Measurements from ENCODE around the gene CFAP97.

CFAP97 gene

GRCh38 chr4:185196437-185196836, 7.4 kb downstream of the CFAP97 start:
- Histone ChIP-seq H3K4me3 (IDR thresholded peaks at IDR 0.05; ENCODE audit: insufficient read depth, low read depth, low read length) (no peak overlapping the region), H3K27me3 (ENCODE audit: insufficient read depth, low read depth) (no peaks in the 10 kb centered on the region), H3K4me1 (ENCODE audit: low read depth, poor library complexity, severe bottlenecking) (peaks cover 8% of the 10 kb centered on the region), H2AFZ (ENCODE audit: low read depth) (no peak overlapping the region), H3K4me2 (no peak overlapping the region), H3K36me3 (ENCODE audit: insufficient read depth) (no peaks in the 10 kb centered on the region), H3K79me2 (ENCODE audit: insufficient read depth, low read depth) (peaks cover 28% of the 10 kb centered on the region), H4K20me1 (ENCODE audit: insufficient read depth) (no peaks in the 10 kb centered on the region), H3K27ac (no peak overlapping the region), H3K9ac (no peak overlapping the region)
- TF ChIP-seq CTCF (conservative IDR thresholded peaks at IDR 0.05; ENCODE audit: low read depth, low read length): no peak

- peaks cover 17% of the 10 kb centered on the region; the same call in 1 of the 2 replicates for H3K79me2 ChIP-seq (ENCODE audit: insufficient read depth, low read depth)
Observed at GRCh38 chr4:185194924-185195888, 8.6 kb downstream of the CFAP97 start.

GRCh38 chr4:185192059-185192458, 11.7 kb downstream of the CFAP97 start:
- Histone ChIP-seq H3K9ac (no peak overlapping the region), H3K36me3 (ENCODE audit: insufficient read depth) (0 out of 2 replicates have a peak, but pooled peaks cover 5% of the 10 kb centered on the region), H3K4me2 (no peak overlapping the region), H3K4me3 (IDR thresholded peaks at IDR 0.05; ENCODE audit: insufficient read depth, low read depth, low read length) (no peak overlapping the region), H2AFZ (ENCODE audit: low read depth) (no peak overlapping the region), H3K4me1 (ENCODE audit: low read depth, poor library complexity, severe bottlenecking) (peaks cover 8% of the 10 kb centered on the region), H3K27ac (no peak overlapping the region), H3K27me3 (ENCODE audit: insufficient read depth, low read depth) (no peaks in the 10 kb centered on the region), H3K79me2 (ENCODE audit: insufficient read depth, low read depth) (peaks cover 10% of the 10 kb centered on the region; the same call in 1 of the 2 replicates), H4K20me1 (ENCODE audit: insufficient read depth) (no peaks in the 10 kb centered on the region)
- TF ChIP-seq CTCF (conservative IDR thresholded peaks at IDR 0.05; ENCODE audit: low read depth, low read length): no peak

More at GRCh38 chr4:185194924-185195888, 8.6 kb downstream of the CFAP97 start:
- Histone ChIP-seq H3K4me3 (IDR thresholded peaks at IDR 0.05; ENCODE audit: insufficient read depth, low read depth, low read length) (no peak overlapping the region), H3K36me3 (ENCODE audit: insufficient read depth) (0 out of 2 replicates have a peak, but pooled peaks cover 3% of the 10 kb centered on the region), H3K4me1 (ENCODE audit: low read depth, poor library complexity, severe bottlenecking) (peaks cover 8% of the 10 kb centered on the region), H3K27ac (no peak overlapping the region), H3K9ac (no peak overlapping the region), H4K20me1 (ENCODE audit: insufficient read depth) (no peaks in the 10 kb centered on the region), H3K27me3 (ENCODE audit: insufficient read depth, low read depth) (no peaks in the 10 kb centered on the region), H2AFZ (ENCODE audit: low read depth) (no peak overlapping the region), H3K4me2 (no peak overlapping the region)
- TF ChIP-seq CTCF (conservative IDR thresholded peaks at IDR 0.05; ENCODE audit: low read depth, low read length): no peak

GRCh38 chr4:185190306-185190856, 13.4 kb downstream of the CFAP97 start:
- Histone ChIP-seq H3K27me3 (ENCODE audit: insufficient read depth, low read depth) (no peaks in the 10 kb centered on the region), H3K36me3 (ENCODE audit: insufficient read depth) (0 out of 2 replicates have a peak, but pooled peaks cover 5% of the 10 kb centered on the region), H3K9ac (no peak overlapping the region), H3K4me1 (ENCODE audit: low read depth, poor library complexity, severe bottlenecking) (peaks cover 8% of the 10 kb centered on the region), H3K79me2 (ENCODE audit: insufficient read depth, low read depth) (peaks cover 19% of the 10 kb centered on the region; the same call in 1 of the 2 replicates), H3K4me2 (no peak overlapping the region), H4K20me1 (ENCODE audit: insufficient read depth) (no peaks in the 10 kb centered on the region), H3K27ac (no peak overlapping the region), H2AFZ (ENCODE audit: low read depth) (no peak overlapping the region), H3K4me3 (IDR thresholded peaks at IDR 0.05; ENCODE audit: insufficient read depth, low read depth, low read length) (no peak overlapping the region)
- TF ChIP-seq CTCF (conservative IDR thresholded peaks at IDR 0.05; ENCODE audit: low read depth, low read length): no peak

Data from KMS-11 (cell line).